A673 (cell line): ENCODE measurements around the gene ATP2C1. TPM values are rescaled to one million over a fixed set of nuclear protein-coding genes. Genes with fewer than 3 reads are reported as not detected.

Experiments
- BruUV-seq: library from RNA; stranded (reverse); fragments of 400-500 nt; replicated peaks from 2 replicates; lab custom pipeline; 2021; lab: Mats Ljungman, UMichigan
- CTCF ChIA-PET: fragments of 300-600 bp; sonication (Branson Sonifier 250); formaldehyde crosslinking; loops from one replicate; lab custom pipeline; 2022; ENCODE audit warnings: antibody characterized with exemption; lab: Charles Lee
- POLR2A ChIA-PET: fragments of 300-600 bp; sonication (Branson Sonifier 250); formaldehyde crosslinking; loops from one replicate; lab custom pipeline; 2022; ENCODE audit warnings: antibody characterized with exemption; ENCODE audit not compliant: low non-redundant PET; lab: Charles Lee
- DNase-seq: peaks from one replicate; pipeline ENCODE4 v3.0.0-alpha.2; 2015; ENCODE audit warnings: low spot score
- H3K27ac ChIP-seq: fragments of 200-600 bp; sonication (generic); 2 replicates; pipeline ENCODE4 v1.5.1; 2016; ENCODE audit warnings: mixed run types, low read depth, mild to moderate bottlenecking, mixed read lengths, antibody characterized with exemption, low read length; ENCODE audit not compliant: poor library complexity, severe bottlenecking
- H3K27me3 ChIP-seq: fragments of 200-600 bp; sonication (generic); replicated peaks from 2 replicates; pipeline ENCODE4 v1.6.1; 2017; ENCODE audit warnings: mixed run types, low read depth, mild to moderate bottlenecking, mixed read lengths, antibody characterized with exemption, low read length; ENCODE audit not compliant: insufficient read depth, poor library complexity
- H3K36me3 ChIP-seq: fragments of 200-600 bp; sonication (generic); 2 replicates; pipeline ENCODE4 v1.6.1; 2016; ENCODE audit warnings: mixed run types, mild to moderate bottlenecking, mixed read lengths, antibody characterized with exemption, low read length; ENCODE audit not compliant: insufficient read depth, poor library complexity, severe bottlenecking
- H3K4me1 ChIP-seq: fragments of 200-600 bp; sonication (generic); 2 replicates; pipeline ENCODE4 v1.6.1; 2017; ENCODE audit warnings: mixed run types, mild to moderate bottlenecking, mixed read lengths, antibody characterized with exemption, low read length; ENCODE audit not compliant: insufficient read depth, poor library complexity, severe bottlenecking
- H3K4me3 ChIP-seq: fragments of 200-600 bp; sonication (generic); 2 replicates; pipeline ENCODE4 v1.5.1; 2016; ENCODE audit warnings: low read depth, mixed run types, mild to moderate bottlenecking, mixed read lengths, low read length; ENCODE audit not compliant: poor library complexity, severe bottlenecking
- H3K9me3 ChIP-seq: fragments of 200-600 bp; sonication (generic); 2 replicates; pipeline ENCODE4 v1.6.1; 2016; ENCODE audit warnings: mixed run types, low read depth, mild to moderate bottlenecking, mixed read lengths, antibody characterized with exemption, low read length; ENCODE audit not compliant: poor library complexity, severe bottlenecking
- EZH2 ChIP-seq: fragments of 200-600 bp; sonication (generic); IDR thresholded peaks from 2 replicates; pipeline ENCODE4 v1.6.1; 2017; ENCODE audit warnings: borderline replicate concordance, low read depth, mild to moderate bottlenecking, mixed read lengths, antibody characterized with exemption, low read length; ENCODE audit not compliant: poor library complexity, severe bottlenecking
- intact Hi-C: fragments of 100-400 bp; cut with micrococcal nuclease; formaldehyde crosslinking; loops from one replicate; pipeline ENCODE4 v1.10.0; 2022; ENCODE audit not compliant: unreplicated experiment
- total RNA-seq: library from RNA; stranded (reverse); gene quantifications from 2 replicates; pipeline ENCODE4 v1.2.3, GENCODE V29; 2021
- TF ChIP-seq, protein P1 (sequence below): fragments of 300-800, 200-600 bp; sonication (generic); conservative IDR thresholded peaks from 2 replicates; pipeline ENCODE4 v1.5.1; 2017; ENCODE audit warnings: low read depth, mild to moderate bottlenecking, antibody characterized with exemption, low read length, moderate library complexity, mixed read lengths

ATP2C1 gene
- total RNA-seq, 1 experiment from 2014 or later = 75.9 TPM

DNA sequence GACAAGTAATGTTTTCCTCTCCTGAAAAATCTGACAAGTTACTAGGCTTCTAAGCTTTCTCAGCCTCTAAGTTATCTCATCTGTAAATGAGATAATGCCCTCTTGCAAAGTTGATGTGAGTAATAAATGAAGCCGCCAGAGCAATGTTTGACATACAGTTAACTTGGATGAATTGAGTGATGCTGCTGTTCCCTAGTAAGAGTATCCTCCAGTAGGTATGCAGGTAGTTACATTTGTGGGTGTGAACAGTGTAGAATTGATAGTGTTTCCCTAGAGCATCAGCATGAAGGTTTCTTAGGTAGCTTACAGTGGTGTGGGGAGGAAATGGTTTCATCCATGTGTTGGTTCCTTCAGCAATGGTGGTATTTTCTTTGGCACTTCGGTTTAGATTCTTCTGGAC lies 3.4 kb downstream of the ATP2C1 start:
- no TSS peak for BruUV-seq
- DNase-seq = no peak
- no peaks in the 10 kb centered on the region for H3K36me3 ChIP-seq
- intact Hi-C loops = no loop called here
- H3K4me1 ChIP-seq = peaks cover 16% of the 10 kb centered on the region
- H3K9me3 ChIP-seq = no peaks in the 10 kb centered on the region
- CTCF ChIA-PET = no interaction called here
- no peak overlapping the region for H3K27ac ChIP-seq
- POLR2A ChIA-PET = interaction anchor here (0.6 kb wide), 1 partner anchor 674 kb away, joined by 4 read pairs; no protein-coding TSS in a partner anchor
- H3K4me3 ChIP-seq = no peak overlapping the region
- no peak for TF ChIP-seq EZH2
- TF ChIP-seq, protein P1, sequence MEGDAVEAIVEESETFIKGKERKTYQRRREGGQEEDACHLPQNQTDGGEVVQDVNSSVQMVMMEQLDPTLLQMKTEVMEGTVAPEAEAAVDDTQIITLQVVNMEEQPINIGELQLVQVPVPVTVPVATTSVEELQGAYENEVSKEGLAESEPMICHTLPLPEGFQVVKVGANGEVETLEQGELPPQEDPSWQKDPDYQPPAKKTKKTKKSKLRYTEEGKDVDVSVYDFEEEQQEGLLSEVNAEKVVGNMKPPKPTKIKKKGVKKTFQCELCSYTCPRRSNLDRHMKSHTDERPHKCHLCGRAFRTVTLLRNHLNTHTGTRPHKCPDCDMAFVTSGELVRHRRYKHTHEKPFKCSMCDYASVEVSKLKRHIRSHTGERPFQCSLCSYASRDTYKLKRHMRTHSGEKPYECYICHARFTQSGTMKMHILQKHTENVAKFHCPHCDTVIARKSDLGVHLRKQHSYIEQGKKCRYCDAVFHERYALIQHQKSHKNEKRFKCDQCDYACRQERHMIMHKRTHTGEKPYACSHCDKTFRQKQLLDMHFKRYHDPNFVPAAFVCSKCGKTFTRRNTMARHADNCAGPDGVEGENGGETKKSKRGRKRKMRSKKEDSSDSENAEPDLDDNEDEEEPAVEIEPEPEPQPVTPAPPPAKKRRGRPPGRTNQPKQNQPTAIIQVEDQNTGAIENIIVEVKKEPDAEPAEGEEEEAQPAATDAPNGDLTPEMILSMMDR = no peak
- no peaks in the 10 kb centered on the region for H3K27me3 ChIP-seq

DNA sequence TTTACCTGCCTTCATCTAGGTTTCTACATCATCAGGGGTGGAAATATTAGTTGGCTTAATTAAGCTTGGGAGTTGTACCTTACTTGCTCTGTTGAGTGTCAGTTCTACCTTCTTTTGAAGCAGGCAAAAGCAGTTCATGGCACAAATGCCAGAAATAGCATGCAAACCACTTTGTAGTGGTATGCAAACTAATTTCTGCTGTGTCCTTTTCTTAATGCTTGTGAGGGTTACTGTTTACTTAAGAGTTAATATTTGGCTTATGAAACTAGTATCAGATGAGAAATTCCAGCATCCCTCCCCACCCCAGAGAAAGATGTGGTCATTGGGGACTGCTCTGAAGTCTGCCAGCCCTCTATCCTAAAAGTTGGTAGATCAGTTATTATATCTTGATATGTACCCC lies 7.1 kb downstream of the ATP2C1 start:
- Histone ChIP-seq H3K27ac (no peak overlapping the region), H3K4me3 (no peak overlapping the region), H3K36me3 (no peaks in the 10 kb centered on the region), H3K4me1 (peaks cover 26% of the 10 kb centered on the region), H3K27me3 (no peaks in the 10 kb centered on the region), H3K9me3 (no peaks in the 10 kb centered on the region)
- ChIA-PET POLR2A (no interaction called here), CTCF (no interaction called here)
- TF ChIP-seq, protein P1 = no peak
- no peak for TF ChIP-seq EZH2
- intact Hi-C loops = no loop called here
- BruUV-seq = no TSS peak
- DNase-seq = no peak

DNA sequence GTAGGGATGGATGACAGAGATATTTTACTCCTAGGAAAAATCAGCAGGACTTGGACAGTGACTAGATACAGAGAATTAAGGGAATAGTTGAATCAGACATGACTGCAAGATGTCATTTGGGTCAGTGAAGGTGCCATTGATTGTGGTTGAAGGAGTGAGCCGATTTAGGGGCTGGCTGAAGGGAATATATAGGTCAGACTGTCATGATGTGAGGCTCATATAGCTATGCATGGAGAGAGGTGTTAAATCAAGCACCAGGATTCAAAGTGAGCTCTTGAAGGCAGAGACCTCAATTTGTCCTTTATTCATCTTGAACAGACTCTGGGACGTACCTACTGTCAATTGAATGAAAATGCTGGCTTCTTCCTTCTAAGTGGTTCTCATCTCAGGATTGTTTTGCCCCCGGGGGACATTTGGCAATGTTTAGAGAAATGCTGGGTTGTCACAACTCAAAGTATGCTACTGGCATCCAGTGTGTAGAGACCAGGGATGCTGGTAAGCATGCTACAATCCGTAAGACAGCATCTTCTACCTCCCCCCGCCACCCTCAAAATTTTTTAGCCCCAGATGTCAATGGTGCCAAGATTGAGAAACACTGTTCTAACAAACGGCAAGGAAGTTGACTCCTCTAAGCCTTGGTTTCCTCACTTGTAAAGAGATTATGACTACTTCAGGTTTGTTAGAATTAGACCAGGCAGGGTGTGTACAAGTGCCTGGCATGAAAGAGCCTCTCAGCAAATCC lies 7.8 kb downstream of the ATP2C1 start:
- H3K27me3 ChIP-seq = no peaks in the 10 kb centered on the region
- CTCF ChIA-PET = no interaction called here
- DNase-seq = no peak
- POLR2A ChIA-PET = no interaction called here
- TF ChIP-seq, protein P1 = no peak
- no peak for TF ChIP-seq EZH2
- H3K4me1 ChIP-seq = peaks cover 26% of the 10 kb centered on the region
- intact Hi-C loops = no loop called here
- no peak overlapping the region for H3K4me3 ChIP-seq
- no peak overlapping the region for H3K27ac ChIP-seq
- BruUV-seq = no TSS peak
- no peaks in the 10 kb centered on the region for H3K9me3 ChIP-seq
- H3K36me3 ChIP-seq = no peaks in the 10 kb centered on the region
